ENCODE measurements around the gene CHGA.
A peak's percentile ranks its signal among the peaks of the same experiment; 100 is the strongest.

Gene CHGA

GRCh38 chr14:92945959-92946846 is 23.3 kb downstream of the CHGA start:
- DNase-seq = no peak

GRCh38 chr14:92946847-92947545 is 24.0 kb downstream of the CHGA start:
- DNase-seq = no peak

- DNase-seq = no peak
Measured at GRCh38 chr14:92948647-92949046, 25.7 kb downstream of the CHGA start.

GRCh38 chr14:92949496-92950192 is 26.7 kb downstream of the CHGA start:
- no peak for DNase-seq

- DNase-seq = no peak
Measured at GRCh38 chr14:92950193-92950540, 27.2 kb downstream of the CHGA start.

GRCh38 chr14:92950773-92951172 is 27.8 kb downstream of the CHGA start:
- DNase-seq = no peak

- no peak for DNase-seq
Measured at GRCh38 chr14:92951261-92951660, 28.3 kb downstream of the CHGA start.

- peak; percentile 55 to 85 for DNase-seq
Measured at GRCh38 chr14:92951912-92952471, 29.0 kb downstream of the CHGA start.

- peak in 1 of 2 experiments; percentile 6 for DNase-seq
Measured at GRCh38 chr14:92952481-92953298, 29.7 kb downstream of the CHGA start.

- DNase-seq = no peak
Measured at GRCh38 chr14:92953526-92953925, 30.6 kb downstream of the CHGA start.

- no peak for DNase-seq
Measured at GRCh38 chr14:92954933-92955332, 32.0 kb downstream of the CHGA start.

- no peak for DNase-seq
Measured at GRCh38 chr14:92955381-92955780, 32.4 kb downstream of the CHGA start.

GRCh38 chr14:92956961-92957360 is 34.0 kb downstream of the CHGA start:
- DNase-seq = no peak

GRCh38 chr14:92958373-92959188 is 35.6 kb downstream of the CHGA start:
- no peak for DNase-seq

- peak in 1 of 2 experiments; percentile 20 for DNase-seq
Measured at GRCh38 chr14:92959189-92959531, 36.2 kb downstream of the CHGA start.

GRCh38 chr14:92959761-92960680 is 37.1 kb downstream of the CHGA start:
- no peak for DNase-seq

GRCh38 chr14:92960706-92961566 is 38.0 kb downstream of the CHGA start:
- DNase-seq = no peak

GRCh38 chr14:92961567-92961855 is 38.6 kb downstream of the CHGA start:
- DNase-seq = no peak

GRCh38 chr14:92962031-92962830 is 39.3 kb downstream of the CHGA start:
- DNase-seq = no peak

Data from NCI-H446 (cell line).